Umbilical cord (tissue), 2 donors: ENCODE measurements around the gene GSG1. TPM values are rescaled to one million over a fixed set of nuclear protein-coding genes. Genes with fewer than 3 reads are reported as not detected.
"Not testable (repeated sequence)": the region's sequence is repeated elsewhere in the genome, so short reads cannot be mapped to it uniquely, and the experiment has no call there.

Source experiments
- DNase-seq: peaks from one replicate; pipeline ENCODE4 v3.0.0-alpha.2; 2015; ENCODE audit warnings: low spot score
- total RNA-seq: library from RNA; depleted of rRNA; stranded (reverse); fragments of >200 nt; gene quantifications from one replicate; pipeline ENCODE4 v1.2.3, GENCODE V29; 2014; ENCODE audit warnings: low replicate concordance; ENCODE audit not compliant: insufficient read depth

Gene GSG1
- total RNA-seq, 1 donor from 2014 or later = 1.2 TPM

DNA sequence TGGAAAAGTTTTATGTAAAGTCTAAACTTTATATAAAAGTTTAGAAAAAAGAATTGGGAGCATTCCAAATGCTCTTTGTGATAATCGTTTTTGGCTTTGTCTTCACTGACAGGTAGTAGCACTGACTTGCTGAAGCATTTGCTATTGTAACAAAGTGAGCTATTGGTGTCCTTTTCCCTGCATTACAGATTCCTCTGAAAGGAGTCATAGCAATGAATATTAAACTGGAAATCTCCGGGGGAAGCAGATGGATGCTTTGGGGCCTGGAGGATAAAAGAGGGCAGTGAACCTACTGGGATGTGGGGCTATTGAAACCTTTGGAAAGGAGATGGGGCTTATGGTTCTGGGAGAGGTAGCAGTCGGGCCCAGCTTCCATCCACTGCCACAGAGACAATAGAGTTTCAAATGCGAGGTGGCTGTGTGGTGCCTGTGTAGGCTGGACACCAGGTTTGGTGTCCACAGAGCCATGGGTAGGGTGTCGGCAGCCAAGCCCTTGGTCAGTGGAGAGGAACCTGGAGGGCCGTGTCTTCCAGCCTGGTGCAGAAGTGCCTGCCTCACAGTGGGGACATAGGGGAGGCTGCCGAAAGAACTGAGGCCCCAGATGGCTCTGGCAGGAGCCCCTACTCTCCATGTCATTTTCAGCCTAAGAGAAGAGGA lies 10.1 kb downstream of the GSG1 start:
- DNase-seq = peak; percentile 22

DNA sequence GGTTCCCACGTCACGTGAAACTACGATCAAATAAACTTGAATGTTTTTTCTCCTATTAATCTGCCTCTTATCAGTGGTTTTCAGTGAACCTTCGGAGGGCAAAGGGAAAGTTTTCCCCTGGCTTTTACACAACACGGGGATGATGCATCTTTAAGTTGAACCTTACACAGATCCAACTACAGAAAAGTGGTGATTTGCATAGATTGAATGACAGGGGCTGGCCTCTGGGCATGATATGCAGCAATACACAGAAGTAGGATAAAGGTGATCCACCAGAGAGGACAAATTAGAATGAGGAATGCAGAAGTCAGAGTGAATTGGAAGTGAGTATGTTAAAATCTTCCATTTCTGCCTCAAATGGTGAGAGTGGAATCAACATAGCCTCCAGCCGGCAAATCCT lies 11.6 kb downstream of the GSG1 start:
- no peak for DNase-seq

DNA sequence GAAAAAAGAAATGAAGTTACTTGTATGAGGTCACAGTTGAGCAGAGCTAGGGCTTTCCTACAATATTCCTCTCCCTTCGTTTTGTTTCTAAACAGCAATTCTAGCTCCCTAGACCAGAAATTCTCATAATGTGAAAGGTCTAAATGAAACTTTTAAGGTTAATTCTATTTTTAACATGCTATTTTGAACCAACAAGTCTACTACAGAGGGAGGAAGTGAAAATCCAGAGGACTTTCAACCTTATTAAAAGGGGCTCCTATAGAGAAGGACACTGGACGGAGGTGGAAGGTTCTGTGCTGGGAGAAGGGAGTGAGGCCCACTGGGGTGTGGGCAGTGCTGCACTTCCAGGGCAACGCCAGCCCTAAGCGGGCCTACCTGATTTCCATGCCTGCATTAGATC lies 13.4 kb downstream of the GSG1 start:
- no peak for DNase-seq

DNA sequence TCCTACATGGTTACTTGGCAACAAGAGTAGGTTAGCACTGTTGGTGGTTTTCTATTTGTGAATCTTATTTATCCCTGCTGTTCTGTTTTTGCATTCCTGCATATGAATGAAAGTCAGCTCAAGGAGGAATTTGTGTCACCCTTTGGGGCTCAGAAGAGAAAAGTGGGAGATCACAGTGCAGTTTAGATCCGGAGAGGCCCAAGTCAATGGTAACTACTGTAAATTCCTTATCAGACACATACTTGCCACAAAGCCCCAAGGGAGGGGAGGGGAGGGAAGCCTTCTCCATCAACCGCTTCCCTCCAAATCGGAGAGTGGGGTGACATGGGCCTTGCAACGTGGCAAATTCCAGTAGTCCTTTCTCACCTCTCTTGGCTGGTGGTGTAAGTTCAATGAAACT lies 15.0 kb downstream of the GSG1 start:
- no peak for DNase-seq

DNA sequence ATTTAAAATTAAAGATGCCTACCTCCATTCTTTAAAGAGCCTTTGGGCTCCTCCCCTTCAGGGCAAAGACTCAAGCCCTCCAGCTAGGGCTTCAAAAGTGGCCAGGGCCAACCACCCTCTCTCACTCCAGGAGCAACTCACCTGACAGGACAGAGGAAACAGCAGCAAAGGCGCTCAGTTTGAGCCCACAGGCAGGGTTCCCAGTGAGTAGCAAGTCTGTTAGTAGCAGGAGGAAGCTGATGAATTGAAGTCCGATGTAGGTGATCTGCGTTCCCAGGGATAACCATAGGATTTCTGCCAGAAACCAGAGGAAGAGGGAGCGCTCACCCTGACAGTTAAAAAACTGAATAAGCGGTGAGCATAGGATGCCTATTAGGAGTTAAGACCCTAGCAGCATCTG lies 15.7 kb downstream of the GSG1 start:
- DNase-seq = no peak

DNA sequence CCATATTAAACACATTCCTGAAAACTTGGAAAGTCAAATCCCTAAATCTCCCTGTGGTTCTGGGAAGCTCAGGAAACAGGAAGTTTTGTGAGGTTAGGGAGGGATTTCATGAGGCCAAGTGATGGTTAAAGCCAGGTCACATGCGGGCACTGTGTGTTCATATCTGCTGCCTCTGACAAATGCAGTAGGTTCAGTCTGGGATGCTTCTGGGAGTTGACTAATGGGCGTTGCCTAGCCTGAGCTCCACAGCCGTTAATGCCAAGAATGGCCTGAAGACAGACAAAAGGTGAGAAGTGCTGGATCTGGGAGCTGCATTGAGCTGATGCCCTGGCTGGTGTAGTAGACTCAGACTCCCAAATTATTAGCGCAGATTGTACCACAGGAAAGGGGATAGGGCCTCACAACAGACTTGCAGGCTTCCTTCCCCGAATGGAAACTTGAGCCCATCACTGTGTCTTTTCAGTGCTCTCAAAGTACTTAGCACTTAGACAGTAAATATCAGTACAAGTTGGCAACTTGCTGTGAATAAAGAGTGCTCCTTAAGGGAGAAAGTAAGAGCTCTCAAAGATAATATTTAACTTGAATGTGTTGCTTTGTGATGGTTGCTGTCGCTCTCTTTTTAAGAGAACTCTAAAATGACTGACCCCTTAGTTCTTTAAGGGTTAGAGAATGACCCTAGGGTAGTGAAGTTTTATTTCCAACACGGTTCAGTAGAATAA lies 17.3 kb downstream of the GSG1 start:
- peak; percentile 28 for DNase-seq

DNA sequence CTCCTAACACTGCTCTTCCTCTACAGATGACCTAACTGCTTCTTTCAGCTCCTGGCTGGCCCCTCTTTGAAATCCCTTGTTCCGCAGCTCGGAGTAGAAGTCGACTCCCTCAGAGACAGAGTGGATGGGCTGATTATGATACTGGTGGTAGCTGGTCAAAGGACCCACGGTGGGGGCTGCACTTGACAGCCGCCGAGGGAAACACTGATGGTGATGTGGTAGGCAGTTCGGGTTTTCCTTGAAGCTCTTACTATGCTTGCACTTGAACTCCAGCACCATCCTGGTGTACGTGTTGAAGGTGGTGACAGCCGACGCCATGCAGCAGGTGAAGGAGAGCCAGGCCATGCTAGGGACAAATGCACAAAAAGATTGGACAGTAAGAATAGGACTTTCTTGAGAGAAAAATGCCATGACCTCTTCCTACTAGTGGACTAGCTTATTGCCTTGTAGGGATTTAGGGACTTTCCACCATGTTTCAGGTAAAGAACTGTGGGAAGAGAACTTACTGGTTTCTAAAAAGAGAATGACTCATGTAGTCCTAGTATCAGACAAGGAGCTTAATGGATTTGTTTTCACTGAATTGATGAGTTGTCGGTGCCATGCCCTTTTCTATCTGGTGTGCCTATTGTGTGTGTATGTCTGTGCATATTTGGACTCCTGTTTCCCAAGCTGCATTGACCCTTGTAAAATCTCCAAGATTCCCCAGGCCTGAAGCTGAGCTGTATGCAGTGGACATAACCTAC lies 18.4 kb downstream of the GSG1 start:
- DNase-seq = no peak

DNA sequence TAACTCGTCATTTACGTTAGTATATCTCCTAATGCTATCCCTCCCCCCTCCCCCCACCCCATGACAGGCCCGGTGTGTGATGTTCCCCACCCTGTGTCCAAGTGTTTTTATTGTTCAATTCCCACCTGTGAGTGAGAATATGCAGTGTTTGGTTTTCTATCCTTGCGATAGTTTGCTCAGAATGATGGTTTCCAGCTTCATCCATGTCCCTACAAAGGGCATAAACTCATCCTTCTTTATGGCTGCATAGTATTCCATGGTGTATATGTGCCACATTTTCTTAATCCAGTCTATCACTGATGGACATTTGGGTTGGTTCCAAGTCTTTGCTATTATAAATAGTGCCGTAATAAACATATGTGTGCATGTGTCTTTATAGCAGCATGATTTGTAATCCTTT lies 19.8 kb downstream of the GSG1 start:
- DNase-seq = not testable (repeated sequence)

DNA sequence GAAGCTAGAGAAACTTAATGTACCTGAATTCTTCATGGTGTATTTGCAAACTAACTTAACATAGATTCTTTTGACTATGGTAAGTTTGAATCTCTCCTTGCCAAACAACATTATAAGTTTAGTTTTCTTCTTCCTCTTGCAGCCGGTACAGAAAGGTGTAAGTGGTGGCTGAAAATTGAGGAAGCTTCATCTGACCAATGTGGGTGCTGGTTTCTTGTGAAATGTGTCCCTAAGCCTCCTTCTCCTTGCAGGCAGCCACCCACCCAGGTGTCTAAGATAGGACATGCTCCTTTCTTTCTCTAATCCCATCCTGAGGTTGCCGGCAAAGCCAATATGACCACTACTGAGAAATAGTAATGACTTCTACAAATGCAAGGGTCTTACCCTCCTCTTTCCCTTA lies 20.6 kb downstream of the GSG1 start:
- no peak for DNase-seq

DNA sequence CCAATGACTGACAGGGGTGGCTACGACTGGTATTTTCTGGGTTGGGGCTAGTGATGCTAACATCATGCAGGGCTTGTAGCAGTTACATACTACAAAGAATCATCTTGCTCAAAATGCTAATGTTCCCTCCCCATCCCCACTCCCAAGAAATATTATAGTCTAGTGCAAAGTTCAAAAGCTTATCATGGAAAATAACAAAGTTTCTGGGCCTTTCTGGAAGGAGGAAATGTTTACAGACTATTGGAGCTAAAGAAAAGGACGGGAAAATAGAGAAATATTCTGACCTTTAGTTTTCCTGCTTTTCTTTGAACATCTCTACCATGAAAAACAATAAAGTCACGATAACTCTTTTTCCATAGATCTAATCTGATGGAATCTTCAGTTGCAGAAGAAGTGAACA lies 23.2 kb downstream of the GSG1 start:
- no peak for DNase-seq

DNA sequence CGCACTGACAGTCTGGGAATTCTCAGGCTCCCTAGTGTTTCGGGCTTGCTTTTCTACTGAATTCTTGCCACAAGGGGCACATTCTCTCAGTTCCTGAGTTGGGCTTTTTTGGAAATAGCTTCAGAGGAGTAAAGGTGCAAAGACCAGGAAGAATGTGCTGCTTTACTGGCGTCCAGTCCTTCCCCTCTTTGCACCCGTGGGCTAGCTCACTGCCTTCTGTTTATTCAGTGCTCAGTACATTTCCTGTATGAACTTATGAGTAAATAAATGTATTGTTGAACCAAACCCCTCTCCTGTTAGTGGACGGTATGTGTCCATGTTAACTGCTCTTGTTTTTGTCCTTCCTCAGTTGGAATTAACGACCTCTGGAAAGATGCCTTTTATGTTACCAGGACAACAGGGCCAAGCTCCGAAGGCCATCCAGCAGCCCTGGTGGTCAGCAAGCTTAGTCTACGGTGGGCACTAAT lies 24.0 kb downstream of the GSG1 start:
- no peak for DNase-seq

DNA sequence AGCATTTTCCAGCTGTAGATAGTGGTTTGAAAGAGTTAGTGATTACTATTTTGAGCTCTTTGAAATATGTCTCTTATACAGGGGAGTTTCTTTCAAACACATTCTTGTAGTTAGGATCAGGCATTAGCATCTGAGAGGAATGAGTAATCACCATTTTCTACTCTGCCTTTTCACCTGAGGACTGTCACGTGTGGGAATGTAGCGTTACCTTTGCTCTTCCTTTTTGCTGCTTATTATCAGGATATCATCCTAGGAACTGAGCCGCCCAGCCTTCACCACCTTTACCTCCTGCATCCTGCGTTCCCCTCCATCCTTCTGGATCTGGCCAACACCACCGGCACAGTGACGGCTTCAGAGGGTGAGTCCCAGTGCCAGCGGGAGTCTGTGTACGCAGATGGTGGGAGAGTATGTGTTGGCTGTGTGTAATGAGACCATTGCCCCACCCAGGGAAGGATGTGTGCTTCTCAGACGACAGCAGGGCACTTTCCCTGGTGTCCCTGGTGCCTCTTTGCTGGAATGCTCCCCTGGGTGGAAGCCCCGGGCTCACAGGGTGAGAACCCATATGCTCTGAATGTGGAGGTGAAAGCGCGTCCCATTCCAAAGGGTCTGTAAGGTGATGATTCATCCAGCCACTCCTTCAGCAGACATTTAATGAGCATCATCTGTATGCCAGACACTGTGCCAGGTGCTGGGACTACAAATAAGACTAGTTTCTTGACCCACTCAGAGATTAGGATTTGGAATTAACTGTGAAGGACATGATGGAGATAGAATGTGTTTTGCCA lies 27.5 kb downstream of the GSG1 start:
- DNase-seq = no peak

DNA sequence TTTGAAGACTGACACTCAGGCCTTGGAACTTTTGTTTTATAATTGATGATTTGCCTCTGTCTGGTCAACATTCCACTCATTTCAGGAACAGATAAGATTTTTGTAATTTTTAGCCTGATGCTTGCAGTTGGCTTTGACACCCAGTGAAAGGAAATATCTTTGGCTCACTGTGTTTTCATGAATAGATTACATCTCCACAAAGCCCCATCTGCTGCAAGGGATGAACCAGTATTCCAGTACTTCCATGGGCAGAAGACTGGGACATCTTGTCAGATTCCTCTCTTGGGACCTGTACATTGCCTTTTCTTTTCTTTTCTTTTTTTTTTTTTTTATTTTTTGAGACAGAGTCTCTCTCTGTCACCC lies 28.4 kb downstream of the GSG1 start:
- DNase-seq = no peak

DNA sequence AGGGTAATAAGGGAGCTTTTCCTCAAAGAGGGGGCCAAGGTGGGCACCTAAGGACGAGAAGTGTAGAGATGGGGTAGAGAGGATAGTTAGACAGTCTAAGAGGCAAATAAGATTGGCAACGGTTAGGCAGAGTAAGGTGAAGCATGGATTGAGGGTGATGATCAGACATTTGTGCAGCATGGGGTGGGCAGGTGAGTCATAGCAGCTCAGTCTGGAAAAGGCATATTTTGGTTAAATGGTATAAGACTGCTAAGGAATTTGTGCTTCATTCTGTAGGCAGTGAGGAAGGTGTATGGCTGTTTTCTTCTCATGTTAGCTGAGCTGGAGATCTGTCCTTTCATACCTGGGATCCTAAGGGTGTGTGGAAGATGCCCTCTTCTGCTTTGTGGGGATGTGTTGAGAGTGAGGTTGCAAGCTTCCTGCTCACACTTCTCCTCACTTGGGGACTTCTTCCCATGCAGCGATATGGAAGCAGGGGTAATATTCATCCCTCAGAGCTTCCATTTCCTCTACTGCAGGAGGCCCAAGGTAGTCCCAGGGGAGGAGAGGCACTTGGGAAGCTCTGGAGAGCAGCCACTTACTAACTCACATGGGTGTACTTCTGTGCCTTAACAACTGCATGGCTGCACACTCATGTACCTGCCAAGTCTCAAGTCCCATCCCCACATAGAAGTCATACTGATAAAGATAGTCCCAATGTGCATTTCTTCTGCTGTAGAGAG lies 28.9 kb downstream of the GSG1 start:
- DNase-seq = no peak

DNA sequence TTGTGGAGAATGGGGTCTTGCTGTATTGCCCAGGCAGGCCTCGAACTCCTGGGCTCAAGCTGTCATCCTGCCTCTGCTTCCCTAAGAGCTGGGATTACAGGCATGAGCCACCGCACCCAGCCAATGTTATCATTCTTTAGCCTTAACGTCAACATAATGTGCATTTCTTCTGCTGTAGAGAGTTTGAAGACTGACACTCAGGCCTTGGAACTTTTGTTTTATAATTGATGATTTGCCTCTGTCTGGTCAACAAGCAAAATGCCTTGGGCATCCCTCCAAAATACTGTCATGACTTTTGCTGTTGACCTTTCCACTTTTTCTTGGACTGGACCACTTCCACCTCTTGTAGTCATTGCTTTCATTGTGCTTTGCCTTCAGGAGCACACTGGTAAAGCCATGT lies 30.3 kb downstream of the GSG1 start:
- DNase-seq = no peak

DNA sequence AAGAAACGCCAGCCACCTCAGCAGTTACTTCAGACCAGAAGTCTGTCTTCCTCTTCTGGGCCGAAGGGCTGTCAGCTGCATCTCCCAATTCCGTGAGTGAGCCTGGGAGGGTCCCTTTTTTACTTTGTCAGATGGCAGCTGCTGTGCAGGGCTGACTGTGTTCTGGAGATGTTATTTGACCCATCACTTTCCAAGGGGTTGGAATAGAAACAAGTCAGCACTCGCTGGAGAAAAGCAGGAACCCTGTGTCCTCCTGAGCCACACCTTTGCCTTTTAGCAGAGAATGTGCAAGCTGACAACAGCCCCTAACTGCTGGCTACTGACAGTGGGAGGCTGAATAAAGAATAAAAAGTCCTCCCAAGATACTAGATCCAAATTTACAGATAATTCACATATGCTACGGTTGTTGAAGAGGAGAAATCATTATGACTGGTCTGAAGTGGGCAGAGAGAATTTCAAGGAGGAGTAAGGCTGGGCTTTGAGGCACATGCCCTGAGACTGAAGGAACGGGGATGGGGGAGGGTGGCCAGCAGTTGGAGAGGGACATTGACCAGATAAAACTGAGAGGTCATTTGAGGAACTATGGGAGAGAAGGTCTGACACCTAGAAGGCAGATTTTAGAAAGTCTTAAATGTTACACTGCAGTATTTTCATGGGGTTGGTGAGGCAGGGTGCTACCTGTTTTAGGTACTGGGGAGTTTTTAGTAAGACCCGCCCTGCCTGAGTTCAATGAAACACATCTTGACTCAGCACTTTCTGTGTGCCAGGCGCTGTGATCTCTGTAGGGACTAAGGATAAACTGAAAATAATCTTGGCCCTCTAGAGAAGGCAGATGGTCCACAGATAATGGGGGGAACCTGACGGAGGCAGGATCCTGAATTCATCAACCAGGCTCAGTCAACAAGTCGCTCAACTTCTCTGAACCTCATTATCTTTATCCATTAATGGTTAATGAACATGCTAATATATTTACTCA lies 31.9 kb downstream of the GSG1 start:
- peak; percentile 22 for DNase-seq

DNA sequence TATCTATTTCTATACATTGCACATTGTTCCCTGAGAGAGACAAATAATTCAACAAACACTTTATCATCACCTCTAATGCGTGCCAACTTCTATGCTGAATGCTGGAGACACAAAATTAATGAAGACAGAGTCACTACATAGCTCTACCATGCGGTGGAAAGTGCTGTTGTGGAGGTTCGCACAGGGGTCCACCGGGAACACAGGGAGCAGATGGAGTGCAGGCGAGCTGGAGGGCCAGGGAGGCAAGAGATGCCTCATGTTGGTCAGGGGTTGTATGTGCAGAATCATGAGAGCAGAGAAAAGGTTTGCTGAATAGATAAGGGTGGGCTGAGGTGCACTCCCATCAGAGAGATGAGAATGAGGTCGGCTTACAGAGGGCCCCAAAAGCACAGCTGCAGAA lies 34.1 kb downstream of the GSG1 start:
- DNase-seq = no peak

DNA sequence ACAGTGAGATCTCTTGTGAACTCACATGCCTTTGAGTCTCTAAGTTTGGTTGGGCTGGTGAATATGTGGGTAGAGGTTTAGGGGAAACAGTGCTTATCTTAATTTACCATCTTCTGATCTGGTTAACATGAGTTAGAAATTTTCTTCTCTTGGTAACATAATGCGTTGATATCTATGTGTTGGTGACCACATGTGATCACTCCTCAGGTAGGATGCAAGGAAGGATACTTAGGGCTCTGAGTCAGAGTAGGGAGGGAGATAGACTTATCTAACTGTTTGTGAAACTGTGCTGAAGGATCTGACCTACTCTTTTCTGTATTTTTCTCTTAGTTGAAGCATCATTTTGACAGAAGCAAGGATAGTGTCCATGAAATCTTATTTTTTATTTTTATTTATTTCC lies 36.1 kb downstream of the GSG1 start:
- no peak for DNase-seq

DNA sequence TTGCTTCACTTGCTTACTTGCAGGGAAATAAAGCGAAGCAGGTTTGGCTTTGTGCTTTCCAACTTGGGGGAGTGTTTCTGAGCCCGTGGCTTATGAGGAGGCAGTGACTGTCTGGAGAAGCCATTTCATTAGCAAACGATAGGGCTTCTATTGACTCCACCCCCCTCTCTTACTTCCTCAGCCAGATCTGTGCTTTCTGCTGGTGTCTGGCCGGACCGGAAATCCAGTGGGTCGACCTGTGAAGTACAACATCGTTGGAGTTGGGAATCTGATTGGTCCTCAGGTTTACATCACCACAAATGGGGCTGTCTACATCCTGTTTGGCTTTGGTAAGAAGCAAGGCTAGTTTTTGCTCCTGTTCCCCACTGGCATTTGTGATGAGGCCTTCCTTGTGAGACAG lies 37.0 kb downstream of the GSG1 start:
- DNase-seq = no peak

DNA sequence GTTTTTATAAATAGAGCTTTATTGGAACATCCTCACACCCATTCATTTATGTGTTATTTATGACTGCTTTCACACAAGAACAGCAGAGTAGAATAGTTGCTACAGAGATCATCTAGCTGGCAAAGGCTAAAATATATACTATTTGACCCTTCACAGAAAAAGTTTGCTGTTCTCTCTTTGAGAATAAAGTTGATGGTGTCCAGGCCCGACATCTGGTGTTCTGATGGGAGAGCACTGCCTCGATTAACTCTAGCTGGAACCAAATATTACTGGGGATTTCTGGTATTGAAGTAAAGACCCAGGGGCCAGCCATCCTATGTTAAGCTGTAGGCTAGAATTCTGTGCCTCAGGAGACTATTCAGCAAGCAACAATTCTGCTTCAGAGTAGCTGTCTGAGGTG lies 37.5 kb downstream of the GSG1 start:
- DNase-seq = peak; percentile 85
